SK-N-SH (cell line): ENCODE results near the gene NPY4R. TPM values are rescaled to one million over a fixed set of nuclear protein-coding genes. Genes with fewer than 3 reads are reported as not detected.
"Not testable (repeated sequence)": the region's sequence is repeated elsewhere in the genome, so short reads cannot be mapped to it uniquely, and the experiment has no call there.

Experiments used
- CTCF ChIA-PET: fragments of 300-600, 350-600 bp; formaldehyde crosslinking; extraction: SDS; loops from one replicate; lab custom pipeline; 2021; lab: Yijun Ruan, JAX
- POLR2A ChIA-PET: fragments of 350-600 bp; sonication (Branson Sonifier 250); formaldehyde crosslinking; extraction: SDS; loops from one replicate; lab custom pipeline; 2020; ENCODE audit warnings: antibody characterized with exemption, inconsistent platforms; lab: Yijun Ruan, JAX
- DNase-seq: peaks from one replicate; pipeline ENCODE4 v3.0.0; 2012
- H2AFZ ChIP-seq: fragments of 200-600 bp; sonication (generic); 2 replicates; pipeline ENCODE4 v1.8.1; 2016; ENCODE audit warnings: antibody characterized with exemption, mild to moderate bottlenecking, low read depth
- H3F3A ChIP-seq: fragments of 200-600 bp; sonication (generic); replicated peaks from 2 replicates; pipeline ENCODE3; 2016; ENCODE audit warnings: antibody characterized with exemption, mild to moderate bottlenecking; ENCODE audit not compliant: insufficient read depth
- H3K27ac ChIP-seq, 2 experiments: fragments of 200-500 bp in 1 of 2; fragments of 200-600 bp in 1 of 2; sonication (Bioruptor generic) in 1 of 2; sonication (generic), shearing (Covaris generic) in 1 of 2; 2 replicates each; pipeline versions ENCODE4 v1.5.1 to v1.6.1; 2014 to 2016; ENCODE audit warnings: low read depth in 2 of 2, inconsistent platforms in 1 of 2, low read length in 1 of 2, mild to moderate bottlenecking in 1 of 2, mixed read lengths in 1 of 2
- H3K27me3 ChIP-seq: fragments of 200-600 bp; sonication (generic), shearing (Covaris generic); 2 replicates; pipeline ENCODE4 v1.6.1; 2016; ENCODE audit warnings: mixed run types; ENCODE audit not compliant: insufficient read depth
- H3K36me3 ChIP-seq, 2 experiments: fragments of 200-500 bp in 1 of 2; fragments of 200-600 bp in 1 of 2; sonication (Bioruptor generic) in 1 of 2; sonication (generic) in 1 of 2; replicated peaks in 1 of 2; 2 replicates each; pipeline versions ENCODE3 to v1.5.1; 2014 to 2016; ENCODE audit warnings: low read length in 1 of 2, mild to moderate bottlenecking in 1 of 2; ENCODE audit not compliant: insufficient read depth in 2 of 2, control insufficient read depth in 1 of 2
- H3K4me1 ChIP-seq, 2 experiments: fragments of 200-500 bp in 1 of 2; fragments of 200-600 bp in 1 of 2; sonication (Bioruptor generic) in 1 of 2; sonication (generic), shearing (Covaris generic) in 1 of 2; 2 replicates each; pipeline versions ENCODE4 v1.5.1 to v1.6.1; 2014 to 2016; ENCODE audit warnings: low read depth in 1 of 2, low read length in 1 of 2, mixed run types in 1 of 2; ENCODE audit not compliant: insufficient read depth in 2 of 2, control insufficient read depth in 1 of 2
- H3K4me2 ChIP-seq: fragments of 200-600 bp; sonication (generic), shearing (Covaris generic); 2 replicates; pipeline ENCODE4 v1.6.1; 2017; ENCODE audit warnings: mixed run types
- H3K4me3 ChIP-seq, 2 experiments: fragments of 200-500 bp in 1 of 2; fragments of 200-600 bp in 1 of 2; sonication (Bioruptor generic) in 1 of 2; sonication (generic), shearing (Covaris generic) in 1 of 2; 2 replicates each; pipeline versions ENCODE4 v1.5.1 to v1.8.1; 2014 to 2016; ENCODE audit warnings: low read depth in 2 of 2, inconsistent platforms in 1 of 2, low read length in 1 of 2, mild to moderate bottlenecking in 1 of 2, mixed read lengths in 1 of 2, moderate library complexity in 1 of 2
- H3K79me2 ChIP-seq: fragments of 200-600 bp; sonication (generic); 2 replicates; pipeline ENCODE4 v1.8.1; 2017; ENCODE audit warnings: mild to moderate bottlenecking; ENCODE audit not compliant: insufficient read depth
- H3K9ac ChIP-seq: fragments of 200-600 bp; sonication (generic); 2 replicates; pipeline ENCODE4 v1.6.1; 2017; ENCODE audit warnings: mixed run types
- H3K9me2 ChIP-seq: fragments of 200-600 bp; sonication (generic); 2 replicates; pipeline ENCODE4 v1.6.1; 2017; ENCODE audit warnings: mixed run types
- H3K9me3 ChIP-seq: fragments of 200-600 bp; sonication (generic); 2 replicates; pipeline ENCODE4 v1.6.1; 2017; ENCODE audit warnings: mixed run types, mild to moderate bottlenecking, moderate library complexity
- H4K20me1 ChIP-seq: fragments of 200-600 bp; sonication (generic); 2 replicates; pipeline ENCODE4 v1.6.1; 2017; ENCODE audit warnings: mild to moderate bottlenecking, mixed run types; ENCODE audit not compliant: insufficient read depth
- WGBS: methylation state at CpG from one replicate; pipeline ENCODE4 v1.1.6; 2017; ENCODE audit warnings: low lambda C conversion rate; 5-methylcytosine and 5-hydroxymethylcytosine counted together
- polyA plus RNA-seq, 3 experiments: library from polyadenylated mRNA; depleted of rRNA; stranded (reverse); fragments of >200 nt; gene quantifications; 2 replicates each; pipeline ENCODE4 v1.2.3, GENCODE V29; 2012

NPY4R gene
- polyA plus RNA-seq, 1 of the 3 experiments (the other 2 are of a cell fraction) = 0.03 TPM

GRCh38 chr10:46415291-46415690 lies 50.5 kb downstream of the NPY4R start:
- H3K9me3 ChIP-seq, H3K4me1 ChIP-seq, H4K20me1 ChIP-seq, CTCF ChIA-PET, H3K4me3 ChIP-seq, H3K9me2 ChIP-seq, H3K27ac ChIP-seq, H3F3A ChIP-seq, H3K36me3 ChIP-seq, H3K9ac ChIP-seq, H3K79me2 ChIP-seq, H3K4me2 ChIP-seq, H2AFZ ChIP-seq, H3K27me3 ChIP-seq, POLR2A ChIA-PET, DNase-seq: not testable (repeated sequence)
- 94% methylated on average over 2 of the region's 6 CpGs for WGBS

GRCh38 chr10:46412665-46413064 lies 53.1 kb downstream of the NPY4R start:
- H2AFZ ChIP-seq, H3K4me3 ChIP-seq, H3F3A ChIP-seq, H3K9me2 ChIP-seq, CTCF ChIA-PET, H3K9me3 ChIP-seq, H3K4me2 ChIP-seq, H3K36me3 ChIP-seq, H3K79me2 ChIP-seq, H3K9ac ChIP-seq, H3K27me3 ChIP-seq, H4K20me1 ChIP-seq, POLR2A ChIA-PET, DNase-seq, H3K4me1 ChIP-seq, H3K27ac ChIP-seq: not testable (repeated sequence)
- WGBS = no CpG with 5 or more reads among the region's 5 CpGs

GRCh38 chr10:46411123-46411522 lies 54.6 kb downstream of the NPY4R start:
- H3K9me3 ChIP-seq, CTCF ChIA-PET, DNase-seq, H3K4me1 ChIP-seq, H3F3A ChIP-seq, H3K9me2 ChIP-seq, H3K4me2 ChIP-seq, H3K36me3 ChIP-seq, H3K4me3 ChIP-seq, H2AFZ ChIP-seq, H3K27me3 ChIP-seq, H3K27ac ChIP-seq, POLR2A ChIA-PET, H4K20me1 ChIP-seq, H3K9ac ChIP-seq, H3K79me2 ChIP-seq: not testable (repeated sequence)

Other genes starting within 250 kb of the NPY4R start
- gene ANTXRL, start 179.0 kb downstream of the NPY4R start, polyA plus RNA-seq (2012; rRNA removed) = not detected in 2 replicates
- 0.16 and 0.21 TPM in 2 replicates for gene ANXA8L1, start 90.2 kb downstream of the NPY4R start, polyA plus RNA-seq (2012; rRNA removed)
- gene GPRIN2, start 90.7 kb upstream of the NPY4R start, polyA plus RNA-seq (2012; rRNA removed) = 0.03 TPM in 1 of 2 replicates, not detected in the other
- 0.07 and 0.11 TPM in 2 replicates for gene SYT15, start 113.2 kb upstream of the NPY4R start, polyA plus RNA-seq (2012; rRNA removed)